ENCODE data around the gene IP6K1. TPM values are rescaled to one million over a fixed set of nuclear protein-coding genes. Genes with fewer than 3 reads are reported as not detected.
A peak's percentile ranks its signal among the peaks of the same experiment; 100 is the strongest.

IP6K1 gene
- total RNA-seq, 1 donor from 2014 or later, result 63.3 TPM

DNA sequence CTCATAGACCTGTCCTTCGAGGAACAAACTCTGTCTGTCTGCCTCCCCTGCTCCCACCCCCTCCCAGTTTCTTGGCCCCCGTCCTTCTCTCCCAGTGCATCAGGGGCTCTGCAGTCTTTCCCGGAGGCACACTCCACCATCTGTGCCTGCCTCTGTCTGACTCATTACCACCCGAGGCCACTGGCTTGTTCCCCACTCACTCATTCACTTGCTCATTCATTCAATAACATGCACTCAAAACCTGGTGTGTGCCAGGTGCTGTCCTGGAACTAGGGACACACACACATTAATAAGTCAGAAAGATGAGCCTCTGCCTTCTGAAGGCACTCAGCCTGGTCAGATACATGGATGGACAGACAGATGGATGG is 79.2 kb downstream of the IP6K1 start:
- Mint-ChIP-seq H3K36me3 (ENCODE audit: low read depth) (no peaks in the 10 kb centered on the region), H3K9me3 (no peaks in the 10 kb centered on the region), H3K27me3 (ENCODE audit: low read depth) (peaks cover 2% of the 10 kb centered on the region), H3K4me1 (no peaks in the 10 kb centered on the region), H3K4me3 (no peak overlapping the region), H3K27ac (ENCODE audit: unreplicated experiment) (no peak overlapping the region)
- DNase-seq (ENCODE audit: low read depth, low spot score), result no peak
- TF ChIP-seq, protein P1, sequence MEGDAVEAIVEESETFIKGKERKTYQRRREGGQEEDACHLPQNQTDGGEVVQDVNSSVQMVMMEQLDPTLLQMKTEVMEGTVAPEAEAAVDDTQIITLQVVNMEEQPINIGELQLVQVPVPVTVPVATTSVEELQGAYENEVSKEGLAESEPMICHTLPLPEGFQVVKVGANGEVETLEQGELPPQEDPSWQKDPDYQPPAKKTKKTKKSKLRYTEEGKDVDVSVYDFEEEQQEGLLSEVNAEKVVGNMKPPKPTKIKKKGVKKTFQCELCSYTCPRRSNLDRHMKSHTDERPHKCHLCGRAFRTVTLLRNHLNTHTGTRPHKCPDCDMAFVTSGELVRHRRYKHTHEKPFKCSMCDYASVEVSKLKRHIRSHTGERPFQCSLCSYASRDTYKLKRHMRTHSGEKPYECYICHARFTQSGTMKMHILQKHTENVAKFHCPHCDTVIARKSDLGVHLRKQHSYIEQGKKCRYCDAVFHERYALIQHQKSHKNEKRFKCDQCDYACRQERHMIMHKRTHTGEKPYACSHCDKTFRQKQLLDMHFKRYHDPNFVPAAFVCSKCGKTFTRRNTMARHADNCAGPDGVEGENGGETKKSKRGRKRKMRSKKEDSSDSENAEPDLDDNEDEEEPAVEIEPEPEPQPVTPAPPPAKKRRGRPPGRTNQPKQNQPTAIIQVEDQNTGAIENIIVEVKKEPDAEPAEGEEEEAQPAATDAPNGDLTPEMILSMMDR (conservative IDR thresholded peaks at IDR 0.05), result no peak

DNA sequence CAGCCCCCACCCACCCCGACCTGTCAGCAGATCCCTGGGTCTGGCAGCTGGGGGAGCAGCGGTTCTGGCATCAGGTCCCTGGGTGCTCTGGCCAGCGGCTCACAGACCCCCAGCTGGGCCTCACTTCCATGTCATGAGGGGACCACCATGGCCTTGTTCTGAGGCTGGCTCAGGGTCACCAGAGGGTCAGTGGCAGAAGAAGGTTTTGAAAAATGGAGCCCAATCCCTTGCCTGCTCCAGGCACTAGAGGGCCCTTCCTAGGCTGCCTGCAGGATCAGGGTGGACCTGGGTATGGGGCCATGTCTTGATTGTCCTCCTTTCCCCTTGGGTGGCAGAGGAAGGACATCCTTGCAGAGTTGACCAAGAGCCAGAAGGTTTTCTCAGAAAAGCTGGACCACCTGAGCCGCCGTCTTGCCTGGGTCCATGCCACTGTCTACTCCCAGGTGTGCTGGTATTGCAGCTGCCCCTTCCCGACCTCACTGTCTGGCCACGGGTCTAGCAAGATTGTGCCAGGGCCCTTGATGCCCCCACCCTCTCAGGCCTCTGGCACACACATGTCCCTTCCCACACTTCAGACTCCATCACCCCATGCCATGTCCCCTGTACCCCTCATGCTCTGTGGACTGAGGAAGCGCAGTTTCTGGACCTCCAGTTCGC is 79.8 kb downstream of the IP6K1 start:
- H3K27me3 Mint-ChIP-seq (ENCODE audit: low read depth), result peaks cover 2% of the 10 kb centered on the region
- no peak for DNase-seq (ENCODE audit: low read depth, low spot score)
- H3K36me3 Mint-ChIP-seq (ENCODE audit: low read depth), result no peaks in the 10 kb centered on the region
- peak overlapping the region; percentile 62 for H3K27ac Mint-ChIP-seq (ENCODE audit: unreplicated experiment)
- TF ChIP-seq, protein P1 (conservative IDR thresholded peaks at IDR 0.05), result no peak
- H3K4me1 Mint-ChIP-seq, result no peaks in the 10 kb centered on the region
- H3K9me3 Mint-ChIP-seq, result no peaks in the 10 kb centered on the region
- H3K4me3 Mint-ChIP-seq, result no peak overlapping the region

DNA sequence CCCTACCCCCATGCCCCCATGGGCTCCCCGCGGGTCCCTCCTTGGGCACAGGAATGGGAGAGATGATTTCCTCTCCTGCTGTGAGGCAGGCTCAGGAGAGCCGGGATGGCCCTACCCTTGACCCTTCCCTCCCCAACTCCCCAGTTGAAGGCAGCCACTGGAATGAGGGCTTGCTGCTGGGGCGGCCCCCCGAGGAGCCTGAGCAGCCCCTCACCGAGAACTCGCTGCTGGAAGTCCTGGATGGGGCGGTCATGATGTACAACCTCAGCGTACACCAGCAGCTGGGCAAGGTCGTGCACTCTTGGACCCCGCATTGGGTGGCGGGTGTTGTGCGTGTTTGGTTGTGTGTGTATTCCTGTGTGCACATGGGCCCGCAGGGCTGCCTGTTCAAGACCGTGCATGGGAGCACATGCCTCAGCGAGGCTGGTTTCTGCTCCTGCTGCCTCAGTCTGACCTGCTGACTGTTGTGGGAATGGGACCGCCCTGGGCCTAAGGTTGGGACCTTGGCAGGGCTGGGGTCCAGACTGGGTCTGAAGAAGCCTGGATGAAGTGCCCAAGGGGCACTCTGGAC is 80.9 kb downstream of the IP6K1 start:
- no peaks in the 10 kb centered on the region for H3K36me3 Mint-ChIP-seq (ENCODE audit: low read depth)
- no peak overlapping the region for H3K4me3 Mint-ChIP-seq
- H3K4me1 Mint-ChIP-seq, result no peaks in the 10 kb centered on the region
- no peaks in the 10 kb centered on the region for H3K27me3 Mint-ChIP-seq (ENCODE audit: low read depth)
- TF ChIP-seq, protein P1 (conservative IDR thresholded peaks at IDR 0.05), result no peak
- DNase-seq (ENCODE audit: low read depth, low spot score), result no peak
- H3K27ac Mint-ChIP-seq (ENCODE audit: unreplicated experiment), result no peak overlapping the region
- H3K9me3 Mint-ChIP-seq, result no peaks in the 10 kb centered on the region

DNA sequence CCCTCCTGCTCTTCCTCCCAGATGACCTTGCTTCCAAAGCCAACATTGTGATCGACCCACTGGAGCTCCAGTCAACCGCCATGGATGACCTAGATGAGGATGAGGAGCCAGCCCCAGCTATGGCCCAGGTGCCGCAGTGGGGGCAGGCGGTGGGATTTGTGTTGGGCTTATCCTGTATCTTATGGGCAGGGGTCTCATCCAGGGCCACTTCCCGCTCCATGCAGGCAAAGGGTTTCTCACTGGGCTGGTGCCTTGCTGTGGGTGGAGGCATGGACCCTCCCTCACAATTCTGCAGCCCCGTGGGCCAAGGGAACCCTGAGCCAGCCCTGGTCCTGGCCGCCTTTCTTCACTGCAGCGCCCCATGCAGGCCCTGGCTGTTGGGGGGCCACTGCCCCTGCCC is 81.7 kb downstream of the IP6K1 start:
- TF ChIP-seq, protein P1 (conservative IDR thresholded peaks at IDR 0.05), result no peak
- Mint-ChIP-seq H3K4me1 (no peaks in the 10 kb centered on the region), H3K4me3 (no peak overlapping the region), H3K9me3 (no peaks in the 10 kb centered on the region), H3K36me3 (ENCODE audit: low read depth) (no peaks in the 10 kb centered on the region), H3K27me3 (ENCODE audit: low read depth) (no peaks in the 10 kb centered on the region), H3K27ac (ENCODE audit: unreplicated experiment) (no peak overlapping the region)
- no peak for DNase-seq (ENCODE audit: low read depth, low spot score)

DNA sequence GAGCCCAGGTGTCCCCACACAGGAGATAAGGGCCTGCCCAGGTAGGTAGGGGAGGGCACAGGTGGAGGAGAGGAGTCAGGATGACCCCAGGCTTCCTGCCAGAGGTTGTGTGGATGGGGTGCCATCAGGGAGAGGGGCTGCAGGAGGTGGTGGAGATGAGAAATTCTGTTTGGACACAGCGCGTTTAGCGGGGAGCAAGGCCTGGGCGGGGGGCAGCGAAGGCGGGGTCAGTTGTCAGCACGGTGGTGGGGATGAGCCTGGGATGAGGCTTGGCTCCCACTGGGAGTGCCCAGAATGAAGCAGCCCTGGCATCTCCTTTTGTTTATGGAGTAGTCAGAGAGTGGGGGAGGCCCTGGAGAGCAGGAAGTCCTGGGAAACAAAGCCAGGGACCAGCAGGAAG is 82.4 kb downstream of the IP6K1 start:
- DNase-seq (ENCODE audit: low read depth, low spot score), result no peak
- TF ChIP-seq, protein P1 (conservative IDR thresholded peaks at IDR 0.05), result no peak
- no peaks in the 10 kb centered on the region for H3K4me1 Mint-ChIP-seq
- H3K27ac Mint-ChIP-seq (ENCODE audit: unreplicated experiment), result peak overlapping the region; percentile 27
- H3K9me3 Mint-ChIP-seq, result no peaks in the 10 kb centered on the region
- no peaks in the 10 kb centered on the region for H3K27me3 Mint-ChIP-seq (ENCODE audit: low read depth)
- H3K4me3 Mint-ChIP-seq, result no peak overlapping the region
- no peaks in the 10 kb centered on the region for H3K36me3 Mint-ChIP-seq (ENCODE audit: low read depth)
